NCI-H2081 treated with DMSO at 0.1 percent for 48 hours (cell line): ENCODE results near the gene ANAPC1.
"Not testable (repeated sequence)": the region's sequence is repeated elsewhere in the genome, so short reads cannot be mapped to it uniquely, and the experiment has no call there.

Experiments used
- DNase-seq: peaks from one replicate; lab custom pipeline; 2025; lab: John Stamatoyannopoulos, UW

ANAPC1 gene

GRCh38 chr2:111883661-111884591 is at the start of gene ANAPC1:
Gene ANAPC1, minus strand, starts transcription at chr2:111884193. Its CDS starts 3,368 bp downstream, at chr2:111880825.
- peak; percentile 34 for DNase-seq

GRCh38 chr2:111932841-111933291 is 48.9 kb upstream of the ANAPC1 start:
- no peak for DNase-seq

- DNase-seq = no peak
These were observed 46.9 kb upstream of the ANAPC1 start for GRCh38 chr2:111930875-111931274.

- DNase-seq = no peak
These were observed 46.4 kb upstream of the ANAPC1 start for GRCh38 chr2:111930409-111930808.

GRCh38 chr2:111927723-111928122 is 43.7 kb upstream of the ANAPC1 start:
- DNase-seq = no peak

- DNase-seq = no peak
These were observed 40.7 kb upstream of the ANAPC1 start for GRCh38 chr2:111924617-111925107.

GRCh38 chr2:111923276-111923804 is 39.3 kb upstream of the ANAPC1 start:
- no peak for DNase-seq

- DNase-seq = no peak
These were observed 36.0 kb upstream of the ANAPC1 start for GRCh38 chr2:111919794-111920608.

GRCh38 chr2:111919365-111919764 is 35.4 kb upstream of the ANAPC1 start:
- no peak for DNase-seq

GRCh38 chr2:111918383-111918806 is 34.4 kb upstream of the ANAPC1 start:
- DNase-seq = no peak

GRCh38 chr2:111917106-111917505 is 33.1 kb upstream of the ANAPC1 start:
- DNase-seq = no peak

GRCh38 chr2:111912547-111912946 is 28.6 kb upstream of the ANAPC1 start:
- DNase-seq = no peak

- not testable (repeated sequence) for DNase-seq
These were observed 27.4 kb upstream of the ANAPC1 start for GRCh38 chr2:111911295-111911977.

GRCh38 chr2:111910609-111911277 is 26.8 kb upstream of the ANAPC1 start:
- no peak for DNase-seq

GRCh38 chr2:111909997-111910396 is 26.0 kb upstream of the ANAPC1 start:
- DNase-seq = not testable (repeated sequence)

- DNase-seq = no peak
These were observed 25.1 kb upstream of the ANAPC1 start for GRCh38 chr2:111909079-111909478.

GRCh38 chr2:111908578-111908977 is 24.6 kb upstream of the ANAPC1 start:
- no peak for DNase-seq

GRCh38 chr2:111905990-111906735 is 22.2 kb upstream of the ANAPC1 start:
- no peak for DNase-seq

GRCh38 chr2:111905475-111905869 is 21.5 kb upstream of the ANAPC1 start:
- not testable (repeated sequence) for DNase-seq

- DNase-seq = no peak
These were observed 20.9 kb upstream of the ANAPC1 start for GRCh38 chr2:111904726-111905474.
